ENCODE measurements around the gene PARD6B.

GRCh38 chr20:50731930-50732690 is 730 bp downstream of the PARD6B start:
- TF ChIP-seq CTCF (IDR thresholded peaks at IDR 0.05) (no peak), ESRRA (CRISPR knock-in tag; IDR thresholded peaks at IDR 0.05; ENCODE audit: borderline replicate concordance) (no peak), ZNF396 (CRISPR knock-in tag; IDR thresholded peaks at IDR 0.05; ENCODE audit: borderline replicate concordance) (no peak), TEAD4 (CRISPR knock-in tag; IDR thresholded peaks at IDR 0.05) (no peak), ZNF423 (CRISPR knock-in tag; IDR thresholded peaks at IDR 0.05) (no peak), NR2C2 (CRISPR knock-in tag; IDR thresholded peaks at IDR 0.05) (no peak), USF2 (CRISPR knock-in tag; IDR thresholded peaks at IDR 0.05) (no peak), FOXP1 (CRISPR knock-in tag; IDR thresholded peaks at IDR 0.05; ENCODE audit: borderline replicate concordance) (no peak), ATF3 (CRISPR knock-in tag; conservative IDR thresholded peaks at IDR 0.05) (no peak), GABPB1 (CRISPR knock-in tag; IDR thresholded peaks at IDR 0.05) (no peak), ZBTB21 (CRISPR knock-in tag; IDR thresholded peaks at IDR 0.05; ENCODE audit: borderline replicate concordance) (no peak), ATF1 (CRISPR knock-in tag; IDR thresholded peaks at IDR 0.05) (no peak)
